ENCODE measurements around the gene MBP. TPM values are rescaled to one million over a fixed set of nuclear protein-coding genes. Genes with fewer than 3 reads are reported as not detected.

MBP gene
- total RNA-seq, 2 experiments from 2014 or later, result 75.4 to 79.2 TPM

GRCh38 chr18:77093067-77093430, 39.5 kb downstream of the MBP start:
- intact Hi-C loops (cut with DNase I, micrococcal nuclease), result no loop called here
- DNase-seq (no peak), ATAC-seq (ENCODE audit: poor library complexity) (no peak)
- TF ChIP-seq, protein P1, sequence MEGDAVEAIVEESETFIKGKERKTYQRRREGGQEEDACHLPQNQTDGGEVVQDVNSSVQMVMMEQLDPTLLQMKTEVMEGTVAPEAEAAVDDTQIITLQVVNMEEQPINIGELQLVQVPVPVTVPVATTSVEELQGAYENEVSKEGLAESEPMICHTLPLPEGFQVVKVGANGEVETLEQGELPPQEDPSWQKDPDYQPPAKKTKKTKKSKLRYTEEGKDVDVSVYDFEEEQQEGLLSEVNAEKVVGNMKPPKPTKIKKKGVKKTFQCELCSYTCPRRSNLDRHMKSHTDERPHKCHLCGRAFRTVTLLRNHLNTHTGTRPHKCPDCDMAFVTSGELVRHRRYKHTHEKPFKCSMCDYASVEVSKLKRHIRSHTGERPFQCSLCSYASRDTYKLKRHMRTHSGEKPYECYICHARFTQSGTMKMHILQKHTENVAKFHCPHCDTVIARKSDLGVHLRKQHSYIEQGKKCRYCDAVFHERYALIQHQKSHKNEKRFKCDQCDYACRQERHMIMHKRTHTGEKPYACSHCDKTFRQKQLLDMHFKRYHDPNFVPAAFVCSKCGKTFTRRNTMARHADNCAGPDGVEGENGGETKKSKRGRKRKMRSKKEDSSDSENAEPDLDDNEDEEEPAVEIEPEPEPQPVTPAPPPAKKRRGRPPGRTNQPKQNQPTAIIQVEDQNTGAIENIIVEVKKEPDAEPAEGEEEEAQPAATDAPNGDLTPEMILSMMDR (IDR thresholded peaks at IDR 0.05), result no peak
- H3K4me3 ChIP-seq (ENCODE audit: low read length), result no peak overlapping the region
- H3K9me3 ChIP-seq (ENCODE audit: control insufficient read depth in 1 of 2, insufficient read depth in 1 of 2, low read length in 2 of 2), result no peaks in the 10 kb centered on the region
- peaks cover 80% of the 10 kb centered on the region for H3K36me3 Mint-ChIP-seq (ENCODE audit: low read depth)
- H3K4me1 ChIP-seq (ENCODE audit: insufficient read depth, low read length), result peaks cover 80% of the 10 kb centered on the region
- H3K4me3 Mint-ChIP-seq, result no peak overlapping the region
- ChIA-PET CTCF (no interaction called here), POLR2A (no interaction called here)
- no peaks in the 10 kb centered on the region for H3K9me3 Mint-ChIP-seq
- peaks cover 76% of the 10 kb centered on the region for H3K4me1 Mint-ChIP-seq (ENCODE audit: low read depth)
- peaks cover 69% of the 10 kb centered on the region for H3K36me3 ChIP-seq (ENCODE audit: insufficient read depth, low read length)
- no peaks in the 10 kb centered on the region for H3K27me3 Mint-ChIP-seq
- peak overlapping the region; percentile 58 for H3K27ac Mint-ChIP-seq
- H3K27ac ChIP-seq (ENCODE audit: low read depth in 1 of 2, low read length in 2 of 2), result no peak overlapping the region
- no peaks in the 10 kb centered on the region for H3K27me3 ChIP-seq (ENCODE audit: control insufficient read depth in 1 of 2, insufficient read depth in 2 of 2, low read length in 2 of 2)

DNA sequence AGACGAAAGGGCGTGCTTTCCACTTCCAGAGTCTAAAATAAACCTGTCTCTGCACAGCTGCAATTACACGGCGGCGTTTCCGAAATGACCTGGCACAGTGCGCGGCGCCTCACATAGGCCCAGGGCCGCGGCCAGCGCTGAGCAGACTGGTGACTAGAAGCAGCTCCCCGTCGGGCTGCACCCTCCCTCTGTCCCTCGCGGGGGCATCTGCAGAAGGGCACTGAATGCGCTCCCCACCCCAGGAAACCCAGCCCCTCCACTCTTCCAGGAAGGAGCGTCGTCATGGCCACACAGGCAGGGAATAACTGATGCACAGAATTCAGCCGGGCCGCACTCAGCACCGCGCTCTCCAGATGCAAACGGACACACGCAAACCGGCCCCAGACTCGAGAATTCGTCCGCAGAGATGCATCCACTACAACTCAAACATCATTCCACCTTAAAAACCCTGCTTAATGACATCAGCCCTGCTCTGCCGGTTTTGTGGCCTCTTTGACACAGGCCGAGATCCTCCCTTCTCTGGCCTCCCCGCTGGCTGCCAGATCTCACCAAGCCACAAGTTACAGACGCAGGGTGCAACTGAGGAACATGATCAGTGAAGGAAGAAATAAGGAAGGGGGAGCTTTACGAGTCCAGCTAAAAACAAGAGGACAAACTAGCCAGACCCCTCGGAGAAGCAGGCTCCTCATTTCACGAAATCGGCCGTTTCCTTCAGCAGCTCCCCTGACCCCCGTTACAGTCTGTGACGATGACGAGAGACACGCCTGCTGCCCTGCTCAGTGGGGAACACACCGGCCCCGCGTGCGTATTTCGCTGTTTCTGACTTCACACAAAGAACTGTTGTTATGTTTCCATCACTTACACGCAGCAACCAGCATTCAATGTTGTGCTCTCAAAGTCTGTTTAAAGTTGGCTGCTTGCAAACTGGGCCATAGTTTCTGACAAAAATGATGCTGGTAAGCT, 40.2 kb downstream of the MBP start:
- no peaks in the 10 kb centered on the region for H3K27me3 ChIP-seq (ENCODE audit: control insufficient read depth in 1 of 2, insufficient read depth in 2 of 2, low read length in 2 of 2)
- TF ChIP-seq, protein P1 (IDR thresholded peaks at IDR 0.05), result no peak
- DNase-seq (no peak), ATAC-seq (ENCODE audit: poor library complexity) (no peak)
- H3K27ac ChIP-seq (ENCODE audit: low read depth in 1 of 2, low read length in 2 of 2), result no peak overlapping the region
- peaks cover 0 to under 1% of the 10 kb centered on the region in 2 experiments for H3K9me3 ChIP-seq (ENCODE audit: control insufficient read depth in 1 of 2, insufficient read depth in 1 of 2, low read length in 2 of 2)
- Mint-ChIP-seq H3K4me1 (ENCODE audit: low read depth) (peaks cover 69% of the 10 kb centered on the region), H3K27ac (peak overlapping the region; percentile 25), H3K27me3 (no peaks in the 10 kb centered on the region), H3K9me3 (no peaks in the 10 kb centered on the region), H3K36me3 (ENCODE audit: low read depth) (peaks cover 73% of the 10 kb centered on the region), H3K4me3 (no peak overlapping the region)
- no peak overlapping the region for H3K4me3 ChIP-seq (ENCODE audit: low read length)
- intact Hi-C loops (cut with DNase I, micrococcal nuclease), result no loop called here
- ChIA-PET POLR2A (no interaction called here), CTCF (no interaction called here)
- peaks cover 80% of the 10 kb centered on the region for H3K4me1 ChIP-seq (ENCODE audit: insufficient read depth, low read length)
- peaks cover 71% of the 10 kb centered on the region for H3K36me3 ChIP-seq (ENCODE audit: insufficient read depth, low read length)

- H3K27me3 Mint-ChIP-seq, result no peaks in the 10 kb centered on the region
These were observed 41.2 kb downstream of the MBP start for GRCh38 chr18:77091366-77091765.

More at GRCh38 chr18:77091366-77091765, 41.2 kb downstream of the MBP start:
- Mint-ChIP-seq H3K36me3 (ENCODE audit: low read depth) (peaks cover 73% of the 10 kb centered on the region), H3K4me3 (peak overlapping the region; percentile 2), H3K27ac (peak overlapping the region; percentile 25), H3K4me1 (ENCODE audit: low read depth) (peaks cover 65% of the 10 kb centered on the region), H3K9me3 (no peaks in the 10 kb centered on the region)
- POLR2A ChIA-PET, result no interaction called here
- Histone ChIP-seq H3K27ac (ENCODE audit: low read depth in 1 of 2, low read length in 2 of 2) (no peak overlapping the region), H3K4me3 (ENCODE audit: low read length) (no peak overlapping the region), H3K9me3 (ENCODE audit: control insufficient read depth in 1 of 2, insufficient read depth in 1 of 2, low read length in 2 of 2) (peaks cover 0 to 5% of the 10 kb centered on the region in 2 experiments), H3K27me3 (ENCODE audit: control insufficient read depth in 1 of 2, insufficient read depth in 2 of 2, low read length in 2 of 2) (no peaks in the 10 kb centered on the region), H3K36me3 (ENCODE audit: insufficient read depth, low read length) (peaks cover 67% of the 10 kb centered on the region), H3K4me1 (ENCODE audit: insufficient read depth, low read length) (peaks cover 78% of the 10 kb centered on the region)
- CTCF ChIA-PET, result no interaction called here
- intact Hi-C loops (cut with DNase I, micrococcal nuclease), result no loop called here
- TF ChIP-seq, protein P1 (IDR thresholded peaks at IDR 0.05), result no peak
- DNase-seq (no peak), ATAC-seq (ENCODE audit: poor library complexity) (no peak)
